Fibroblast of skin of abdomen (primary cell): ENCODE measurements around the gene GLRA1.
"Not testable (repeated sequence)": the region's sequence is repeated elsewhere in the genome, so short reads cannot be mapped to it uniquely, and the experiment has no call there.

ENCODE experiments used
- DNase-seq: peaks from one replicate; pipeline ENCODE4 v3.0.0-alpha.2; 2013

The GLRA1 gene

GRCh38 chr5:151881621-151882225 lies 42.9 kb downstream of the GLRA1 start:
- DNase-seq, result no peak

- no peak for DNase-seq
Measured at GRCh38 chr5:151880324-151880723, 44.3 kb downstream of the GLRA1 start.

GRCh38 chr5:151873701-151874100 lies 51.0 kb downstream of the GLRA1 start:
- no peak for DNase-seq

GRCh38 chr5:151872701-151873100 lies 52.0 kb downstream of the GLRA1 start:
- DNase-seq, result no peak

GRCh38 chr5:151870820-151871219 lies 53.8 kb downstream of the GLRA1 start:
- peak; percentile 65 for DNase-seq

GRCh38 chr5:151870271-151870670 lies 54.4 kb downstream of the GLRA1 start:
- DNase-seq, result no peak

- DNase-seq, result no peak
Measured at GRCh38 chr5:151869843-151870242, 54.8 kb downstream of the GLRA1 start.

GRCh38 chr5:151868451-151868850 lies 56.2 kb downstream of the GLRA1 start:
- no peak for DNase-seq

- DNase-seq, result no peak
Measured at GRCh38 chr5:151864061-151864748, 60.4 kb downstream of the GLRA1 start.

GRCh38 chr5:151863566-151863965 lies 61.1 kb downstream of the GLRA1 start:
- no peak for DNase-seq

- DNase-seq, result no peak
Measured at GRCh38 chr5:151862811-151863472, 61.7 kb downstream of the GLRA1 start.

- not testable (repeated sequence) for DNase-seq
Measured at GRCh38 chr5:151860867-151861266, 63.8 kb downstream of the GLRA1 start.

GRCh38 chr5:151856861-151857260 lies 67.8 kb downstream of the GLRA1 start:
- DNase-seq, result no peak

GRCh38 chr5:151855701-151856100 lies 69.0 kb downstream of the GLRA1 start:
- no peak for DNase-seq

- DNase-seq, result no peak
Measured at GRCh38 chr5:151847871-151848270, 76.8 kb downstream of the GLRA1 start.

GRCh38 chr5:151846765-151847164 lies 77.9 kb downstream of the GLRA1 start:
- DNase-seq, result no peak

- DNase-seq, result not testable (repeated sequence)
Measured at GRCh38 chr5:151832843-151833242, 91.8 kb downstream of the GLRA1 start.

- no peak for DNase-seq
Measured at GRCh38 chr5:151829370-151829769, 95.3 kb downstream of the GLRA1 start.

- DNase-seq, result peak; percentile 69
Measured at GRCh38 chr5:151825445-151825844, 99.2 kb downstream of the GLRA1 start.

- no peak for DNase-seq
Measured at GRCh38 chr5:151822141-151822540, 102.5 kb downstream of the GLRA1 start.

- no peak for DNase-seq
Measured at GRCh38 chr5:151820903-151821302, 103.7 kb downstream of the GLRA1 start.

- no peak for DNase-seq
Measured at GRCh38 chr5:151820271-151820670, 104.4 kb downstream of the GLRA1 start.

- DNase-seq, result no peak
Measured at GRCh38 chr5:151819830-151820229, 104.8 kb downstream of the GLRA1 start.

- DNase-seq, result no peak
Measured at GRCh38 chr5:151815051-151815450, 109.6 kb downstream of the GLRA1 start.
